ENCODE data around the gene HABP4. TPM values are rescaled to one million over a fixed set of nuclear protein-coding genes. Genes with fewer than 3 reads are reported as not detected.

Gene HABP4
- total RNA-seq, 3 donors from 2014 or later = 2.5 to 14.1 (median 3.8) TPM

- DNase-seq (no peak), ATAC-seq (no peak)
- H3K4me1 ChIP-seq (ENCODE audit: low read depth) = no peaks in the 10 kb centered on the region
- H3K36me3 ChIP-seq (ENCODE audit: low read depth) = no peaks in the 10 kb centered on the region
- intact Hi-C loops (cut with DNase I, micrococcal nuclease) = no loop called here
- H3K9me3 ChIP-seq = no peaks in the 10 kb centered on the region
- H3K4me3 ChIP-seq = no peak overlapping the region
- TF ChIP-seq CTCF (IDR thresholded peaks at IDR 0.05) = no peak
Measured at GRCh38 chr9:96487029-96487396, 37.0 kb downstream of the HABP4 start.

DNA sequence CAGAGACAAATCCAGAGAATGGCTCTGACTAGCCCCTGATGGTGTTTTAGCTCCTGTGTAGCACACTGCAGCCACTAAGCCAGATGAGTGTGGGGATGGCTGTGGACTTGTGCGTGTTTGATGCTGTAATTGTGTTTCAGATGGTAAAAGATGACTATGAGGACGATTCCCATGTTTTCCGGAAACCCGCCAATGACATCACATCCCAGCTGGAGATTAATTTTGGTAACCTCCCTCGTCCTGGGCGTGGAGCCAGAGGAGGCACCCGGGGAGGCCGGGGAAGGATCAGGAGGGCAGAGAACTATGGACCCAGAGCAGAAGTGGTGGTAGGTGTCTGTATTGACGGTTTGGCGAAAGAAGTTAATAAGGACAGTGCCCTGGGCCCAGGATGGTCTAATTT is 38.0 kb downstream of the HABP4 start:
- no peak for TF ChIP-seq CTCF (IDR thresholded peaks at IDR 0.05)
- Histone ChIP-seq H3K9me3 (no peaks in the 10 kb centered on the region), H3K4me3 (no peak overlapping the region), H3K4me1 (ENCODE audit: low read depth) (no peaks in the 10 kb centered on the region), H3K36me3 (ENCODE audit: low read depth) (no peaks in the 10 kb centered on the region)
- DNase-seq (no peak), ATAC-seq (no peak)
- intact Hi-C loops (cut with DNase I, micrococcal nuclease) = no loop called here

GRCh38 chr9:96489482-96489979 is 39.6 kb downstream of the HABP4 start:
- TF ChIP-seq CTCF (IDR thresholded peaks at IDR 0.05) = no peak
- ATAC-seq (no peak), DNase-seq (no peak)
- no peak overlapping the region for H3K4me3 ChIP-seq
- no peaks in the 10 kb centered on the region for H3K36me3 ChIP-seq (ENCODE audit: low read depth)
- intact Hi-C loops (cut with DNase I, micrococcal nuclease) = no loop called here
- H3K9me3 ChIP-seq = no peaks in the 10 kb centered on the region
- no peaks in the 10 kb centered on the region for H3K4me1 ChIP-seq (ENCODE audit: low read depth)

DNA sequence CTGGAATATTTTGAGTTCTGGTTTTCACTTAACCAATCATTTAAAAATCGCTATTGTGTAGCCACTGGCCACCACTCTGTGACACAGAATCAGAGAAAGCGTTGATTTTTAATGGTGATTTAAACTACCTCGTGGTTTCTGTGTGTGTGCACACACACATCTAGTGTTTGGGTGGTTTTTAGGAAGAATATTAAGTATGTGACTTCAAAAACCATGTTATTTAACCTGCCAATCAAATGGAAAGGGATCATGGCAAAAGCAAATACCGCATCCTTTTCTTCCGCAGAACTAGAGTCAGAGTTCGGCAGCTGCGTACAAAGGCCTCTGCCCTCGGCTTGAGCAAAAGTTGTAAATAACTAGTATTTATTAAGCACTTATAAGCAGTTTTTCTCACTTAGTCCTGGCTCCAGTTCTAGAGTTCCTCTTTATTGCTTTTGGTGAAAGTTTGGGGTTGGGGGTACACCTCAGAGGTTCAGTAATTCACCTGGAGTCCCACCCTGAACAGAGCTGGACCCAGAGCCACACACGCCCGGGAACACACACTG is 40.6 kb downstream of the HABP4 start:
- no peaks in the 10 kb centered on the region for H3K36me3 ChIP-seq (ENCODE audit: low read depth)
- DNase-seq (no peak), ATAC-seq (no peak)
- TF ChIP-seq CTCF (IDR thresholded peaks at IDR 0.05) = no peak
- no peak overlapping the region for H3K4me3 ChIP-seq
- no peaks in the 10 kb centered on the region for H3K4me1 ChIP-seq (ENCODE audit: low read depth)
- intact Hi-C loops (cut with DNase I, micrococcal nuclease) = no loop called here
- H3K9me3 ChIP-seq = no peaks in the 10 kb centered on the region

GRCh38 chr9:96491079-96491879 is 41.3 kb downstream of the HABP4 start:
- no peak for TF ChIP-seq CTCF (IDR thresholded peaks at IDR 0.05)
- intact Hi-C loops (cut with DNase I, micrococcal nuclease) = no loop called here
- Histone ChIP-seq H3K36me3 (ENCODE audit: low read depth) (no peaks in the 10 kb centered on the region), H3K4me1 (ENCODE audit: low read depth) (no peaks in the 10 kb centered on the region), H3K4me3 (no peak overlapping the region), H3K9me3 (no peaks in the 10 kb centered on the region)
- ATAC-seq = no peak
- no peak for DNase-seq

Data from mucosa of descending colon (tissue), 3 donors.